HG03520 (cell line): ENCODE data around the gene ARSG.
"Not testable (repeated sequence)": the region's sequence is repeated elsewhere in the genome, so short reads cannot be mapped to it uniquely, and the experiment has no call there.

ENCODE experiments used
- ATAC-seq: cut with Tn5 transposase; IDR thresholded peaks from one replicate; pipeline ENCODE4 v1.9.1; 2021; ENCODE audit warnings: mild to moderate bottlenecking, moderate library complexity; ENCODE audit not compliant: unreplicated experiment

ARSG gene

DNA sequence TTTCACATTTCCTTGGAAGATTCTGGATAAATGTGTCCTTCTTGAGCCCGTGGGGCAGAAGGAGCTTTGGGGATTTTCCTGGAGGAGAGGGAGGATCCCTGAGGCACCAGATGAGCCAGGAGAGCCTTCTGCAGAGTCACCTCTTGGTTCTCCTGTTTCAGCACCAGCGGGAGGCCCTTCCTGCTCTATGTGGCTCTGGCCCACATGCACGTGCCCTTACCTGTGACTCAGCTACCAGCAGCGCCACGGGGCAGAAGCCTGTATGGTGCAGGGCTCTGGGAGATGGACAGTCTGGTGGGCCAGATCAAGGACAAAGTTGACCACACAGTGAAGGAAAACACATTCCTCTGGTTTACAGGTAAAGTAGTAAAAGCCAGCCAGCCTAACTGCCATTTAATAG is 77.1 kb downstream of the ARSG start:
- no peak for ATAC-seq

DNA sequence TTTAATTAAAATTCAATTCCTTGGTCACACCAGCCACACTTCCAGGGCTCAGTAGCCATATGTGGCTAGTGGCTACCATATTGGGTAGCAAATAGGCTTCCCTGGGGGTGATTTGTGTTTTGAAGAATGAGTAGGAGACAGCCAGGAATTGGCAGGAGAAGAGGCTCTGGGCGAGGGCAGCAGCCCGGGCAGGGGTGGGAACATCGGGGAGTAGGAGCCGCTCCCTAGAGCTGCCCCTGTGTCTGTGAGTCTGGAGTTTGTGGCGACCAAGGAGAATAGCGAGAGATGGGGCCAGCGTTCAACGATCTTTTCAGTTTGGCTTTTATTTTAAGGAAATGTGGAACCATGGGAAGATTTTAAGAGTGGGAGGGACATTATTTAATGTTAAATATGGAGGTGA is 84.3 kb downstream of the ARSG start:
- no peak for ATAC-seq

DNA sequence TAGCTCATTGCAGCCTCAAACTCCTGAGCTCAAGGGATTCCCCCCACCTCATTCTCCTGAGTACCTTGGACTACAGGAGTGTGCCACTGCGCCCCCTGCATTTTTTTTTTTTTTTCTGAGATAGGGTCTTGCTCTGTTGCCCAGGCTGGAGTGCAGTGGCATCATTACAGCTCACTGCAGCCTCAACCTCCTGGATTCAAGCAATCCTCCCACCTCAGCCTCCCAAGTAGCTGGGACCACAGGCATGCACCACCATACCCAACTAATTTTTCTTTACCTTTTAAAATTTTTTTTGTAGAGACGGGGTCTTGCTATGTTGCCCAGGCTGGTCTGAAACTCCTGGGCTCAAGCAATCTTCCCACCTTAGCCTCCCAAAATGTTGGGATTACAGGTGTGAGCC is 84.9 kb downstream of the ARSG start:
- not testable (repeated sequence) for ATAC-seq

DNA sequence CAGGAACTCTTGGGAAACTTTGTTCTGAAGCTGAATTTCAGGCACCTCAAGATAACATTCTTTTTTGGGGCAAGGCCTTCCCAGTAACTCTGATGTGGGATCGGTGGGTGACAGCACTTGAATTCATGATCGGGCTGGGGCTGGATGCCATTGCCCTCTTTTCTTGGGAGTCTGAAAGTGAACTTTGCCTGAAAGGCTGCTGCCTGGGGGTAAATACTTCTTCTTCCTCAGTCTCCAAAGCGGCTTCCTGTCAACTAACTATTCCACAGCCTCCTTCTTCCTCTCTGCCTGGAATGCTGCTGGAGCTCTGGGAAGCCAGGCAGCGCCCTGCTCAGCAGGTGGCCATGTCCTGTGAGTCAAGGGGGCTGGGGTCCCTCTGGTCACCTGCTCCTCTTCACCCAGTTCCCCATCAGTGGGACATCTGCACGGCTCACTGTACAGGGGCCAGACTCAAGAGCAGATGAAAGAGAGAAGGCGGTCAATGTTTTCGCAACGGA is 86.5 kb downstream of the ARSG start:
- no peak for ATAC-seq

DNA sequence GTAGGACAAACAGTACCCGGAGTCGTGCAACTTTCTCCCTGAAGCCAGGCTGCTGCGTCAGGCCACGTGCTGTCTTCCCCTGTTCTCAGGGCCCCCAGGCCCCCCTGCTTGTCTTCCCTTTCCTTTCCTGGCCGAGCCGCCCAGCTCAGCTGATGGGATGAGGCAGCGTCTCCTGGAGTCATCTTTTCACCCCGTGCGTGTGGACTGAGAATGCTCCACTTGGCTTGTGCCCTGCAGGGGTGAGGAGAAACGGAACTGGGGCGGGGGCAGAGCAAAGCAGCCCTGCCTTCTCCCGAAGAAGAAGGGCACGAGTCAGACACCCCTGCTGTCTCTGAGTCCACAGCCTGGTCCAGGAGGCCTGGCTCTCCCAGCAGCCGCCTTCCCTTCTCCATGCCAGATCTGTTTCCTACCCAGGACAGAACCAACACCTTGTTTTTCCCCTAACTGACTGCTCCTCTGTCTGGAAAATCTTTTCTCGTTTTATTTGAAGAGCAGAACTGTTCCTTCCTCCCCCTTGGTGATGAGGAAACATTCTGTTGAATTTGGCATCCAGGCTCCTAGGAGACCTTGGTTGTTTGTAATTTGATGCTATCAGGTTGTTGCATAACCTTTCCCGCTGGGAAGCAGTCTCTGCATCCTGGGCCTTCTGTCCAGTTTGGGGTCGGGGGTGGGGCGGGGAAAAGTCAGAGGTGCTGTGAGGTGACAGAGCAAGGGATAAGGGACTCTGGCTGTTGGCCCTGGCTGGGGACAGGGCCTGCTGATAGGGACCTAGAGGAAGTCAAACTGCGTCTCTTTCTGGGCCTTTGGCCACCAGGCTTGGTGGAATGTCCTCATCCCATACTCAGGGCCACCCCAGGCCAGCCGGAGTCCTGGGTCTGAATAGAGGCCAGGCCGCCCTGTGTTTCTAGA is 87.2 kb downstream of the ARSG start:
- ATAC-seq = no peak

DNA sequence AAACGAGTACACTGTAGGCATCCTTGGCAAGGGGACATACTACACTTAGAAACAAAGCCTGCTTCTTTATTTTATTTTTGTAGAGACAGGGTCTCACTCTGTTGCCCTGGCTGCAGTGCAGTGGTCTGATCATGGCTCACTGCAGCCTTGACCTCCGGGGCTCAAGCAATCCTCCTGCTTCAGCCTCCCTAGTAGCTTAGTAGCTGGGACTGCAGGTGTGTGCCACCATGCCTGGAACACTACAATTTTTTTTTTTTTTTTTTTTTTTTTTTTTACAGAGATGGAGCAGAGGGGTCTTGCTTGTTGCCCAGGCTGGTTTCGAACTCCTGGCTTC is 87.8 kb downstream of the ARSG start:
- ATAC-seq = no peak

DNA sequence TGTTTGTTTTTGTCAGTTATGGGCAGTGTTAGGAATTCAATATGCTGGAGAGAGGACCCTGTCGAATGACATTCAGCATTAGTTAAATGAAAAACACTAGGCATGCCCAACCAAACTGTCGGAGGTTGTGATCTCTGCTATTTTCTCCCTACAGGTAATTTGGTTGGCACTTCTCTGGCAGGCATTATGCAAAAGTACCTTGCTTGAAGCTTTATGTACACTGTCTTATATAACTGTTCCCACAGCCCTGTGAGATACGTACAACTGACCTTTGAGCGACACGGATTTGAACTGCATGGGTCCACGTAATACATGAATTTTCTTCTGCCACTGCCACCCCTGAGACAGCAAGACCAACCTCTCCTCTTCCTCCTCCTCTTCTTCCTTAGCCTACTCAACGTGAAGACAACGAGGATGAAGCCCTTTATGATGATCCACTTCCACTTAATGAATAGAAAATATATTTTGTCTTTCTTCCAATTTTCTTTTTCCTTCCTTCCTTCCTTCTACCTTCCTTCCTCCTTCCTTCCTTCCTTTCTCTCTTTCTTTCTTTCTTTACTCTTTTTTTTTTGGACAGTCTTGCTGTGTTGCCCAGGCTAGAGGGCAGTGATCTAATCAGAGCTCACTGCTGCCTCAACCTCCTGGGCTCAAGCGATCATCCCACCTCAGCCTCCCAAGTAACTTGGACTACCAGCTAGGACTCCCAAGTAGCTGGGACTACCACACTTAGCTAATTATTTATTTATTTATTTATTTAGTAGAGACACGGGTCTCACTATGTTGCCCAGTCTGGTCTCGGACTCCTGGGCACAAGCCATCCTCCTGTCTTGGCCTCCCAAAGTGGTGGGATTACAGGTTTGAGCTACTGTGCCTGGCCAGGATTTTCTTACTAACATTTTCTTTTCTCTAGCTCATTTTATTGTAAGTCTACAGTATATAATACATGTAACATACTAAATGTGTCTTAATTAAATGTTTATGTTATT is 88.7 kb downstream of the ARSG start:
- no peak for ATAC-seq

DNA sequence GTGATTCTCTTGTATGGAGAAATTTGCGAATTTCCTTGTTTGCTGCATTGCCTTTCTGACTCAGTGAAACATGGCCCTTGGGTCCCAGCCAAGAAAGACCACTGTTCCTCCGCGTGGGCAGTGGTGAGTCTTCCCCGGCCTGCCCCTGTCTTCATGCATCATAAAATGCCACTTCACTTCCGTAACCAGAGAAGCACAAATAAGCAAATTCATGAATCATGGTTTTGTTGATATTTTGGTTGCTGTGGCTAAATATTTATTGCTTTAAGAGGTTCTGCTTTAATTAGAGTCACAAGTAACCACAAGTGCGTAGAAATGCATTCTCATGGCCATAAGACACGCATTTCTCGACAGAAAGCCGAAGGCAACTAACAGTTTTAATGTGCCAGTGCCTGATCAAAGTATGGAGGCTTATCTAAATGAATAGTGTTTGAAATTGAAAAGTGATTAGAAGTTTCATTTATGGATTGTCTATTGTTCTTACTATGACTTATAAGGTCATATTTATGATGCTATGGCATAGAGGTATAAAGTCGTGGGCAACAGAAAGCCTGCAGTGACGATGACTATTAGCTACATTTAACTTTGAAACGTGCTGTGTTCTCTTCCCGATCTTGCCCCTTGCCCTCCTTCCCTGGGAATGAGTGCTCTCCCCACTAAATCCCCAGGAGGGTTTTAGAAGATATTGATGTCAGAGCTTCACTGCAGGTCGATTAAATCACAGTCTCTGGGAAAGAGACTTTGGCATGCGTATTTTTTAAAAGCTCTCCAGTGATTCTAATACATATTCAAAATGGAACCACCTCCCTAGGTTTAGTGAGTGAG is 90.0 kb downstream of the ARSG start:
- ATAC-seq = no peak

DNA sequence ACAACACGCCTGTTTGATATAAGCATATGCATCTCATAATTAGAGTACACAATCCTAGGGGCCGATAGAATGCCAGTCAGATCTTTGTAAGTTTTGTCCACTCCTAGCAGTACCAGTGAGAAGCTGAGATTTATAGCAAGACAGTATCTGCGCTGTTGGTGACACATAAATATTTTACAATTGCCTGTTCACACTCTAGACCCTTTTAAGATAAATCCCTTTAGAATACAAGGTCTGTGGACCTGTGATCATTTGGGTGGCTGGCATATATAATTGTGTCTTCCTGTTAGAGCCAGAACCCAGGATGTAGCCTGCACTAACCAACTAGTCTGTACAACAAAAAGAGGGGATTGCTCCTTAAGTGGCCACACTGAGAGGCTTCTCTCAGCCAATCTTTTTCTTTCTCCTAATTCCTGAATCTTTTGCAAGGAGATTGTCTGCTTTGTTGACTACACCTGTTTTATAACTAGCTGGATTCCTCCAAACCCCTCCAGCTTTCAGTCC is 91.3 kb downstream of the ARSG start:
- ATAC-seq = no peak

DNA sequence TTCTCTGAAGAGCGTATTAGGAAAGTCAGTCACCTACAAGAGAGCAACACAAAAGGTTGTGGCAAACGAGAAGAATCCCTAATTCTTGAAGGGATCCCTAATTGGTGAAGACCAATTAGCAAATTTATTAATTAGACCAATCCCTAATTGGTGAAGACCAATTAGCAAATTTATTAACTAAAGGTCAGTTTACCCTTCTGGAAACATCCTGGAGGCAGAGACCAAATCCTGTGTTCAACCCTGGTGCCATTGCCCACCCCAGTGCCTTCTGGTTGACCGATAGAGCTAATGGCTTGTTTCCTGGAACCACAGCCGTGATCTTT is 91.8 kb downstream of the ARSG start:
- ATAC-seq = no peak

DNA sequence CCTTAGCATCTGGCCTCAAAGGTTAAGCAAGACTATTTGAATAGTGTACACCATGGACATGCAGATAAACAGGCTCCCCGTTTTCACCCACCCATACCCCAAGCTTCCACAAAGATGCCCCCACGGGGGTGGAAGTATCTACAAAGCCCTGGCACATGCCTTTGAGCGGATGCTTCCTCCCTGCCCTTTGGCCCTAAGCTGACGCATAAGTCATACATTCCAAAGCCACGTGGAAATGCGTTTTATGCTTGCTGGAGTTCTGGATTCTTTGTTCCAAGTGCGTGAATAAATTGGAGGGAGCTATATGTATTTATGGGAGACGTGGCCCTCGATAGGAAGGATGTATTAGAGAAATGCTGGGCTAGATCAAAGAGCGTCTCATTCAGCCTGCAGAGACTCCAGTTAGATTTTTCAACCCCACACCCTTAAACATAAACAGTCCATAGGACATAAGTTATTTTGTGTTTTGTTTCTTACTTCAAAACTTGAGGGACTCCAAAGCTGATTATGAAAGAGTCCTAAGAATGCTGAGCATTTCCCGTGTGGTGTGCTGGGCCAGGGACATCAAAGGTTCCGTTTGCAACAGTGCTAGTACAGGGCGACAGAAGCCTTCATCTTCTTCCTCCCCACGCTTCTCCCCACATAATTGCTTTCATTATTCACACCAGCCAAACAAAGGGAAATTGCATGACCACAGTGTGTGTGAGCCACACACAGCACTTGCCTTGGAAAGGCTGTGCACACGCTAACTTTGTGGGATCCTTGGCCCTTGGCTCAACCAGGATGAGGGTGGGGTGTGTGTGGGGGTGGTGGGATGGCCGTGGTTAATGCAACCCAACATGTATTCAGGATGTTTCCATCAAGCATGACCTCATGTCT is 92.4 kb downstream of the ARSG start:
- no peak for ATAC-seq

DNA sequence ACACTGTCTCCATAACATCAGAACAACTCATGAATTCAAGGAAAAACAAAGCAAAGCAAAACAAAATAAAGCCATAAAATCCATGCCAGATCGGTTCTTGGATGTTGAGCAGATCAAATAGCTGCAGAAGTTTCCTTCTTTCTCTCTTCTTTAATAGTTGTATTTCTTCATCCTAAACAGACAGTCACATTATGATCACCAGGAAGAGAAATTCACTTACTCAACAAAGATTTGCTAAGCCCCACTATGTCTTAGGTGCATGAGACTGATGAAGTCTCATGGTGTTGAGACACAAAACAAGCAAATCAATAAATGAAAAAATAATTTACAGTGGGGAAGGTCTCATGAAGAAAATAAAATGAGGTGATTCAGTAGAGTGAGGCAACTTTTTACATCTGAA is 93.2 kb downstream of the ARSG start:
- ATAC-seq = no peak

DNA sequence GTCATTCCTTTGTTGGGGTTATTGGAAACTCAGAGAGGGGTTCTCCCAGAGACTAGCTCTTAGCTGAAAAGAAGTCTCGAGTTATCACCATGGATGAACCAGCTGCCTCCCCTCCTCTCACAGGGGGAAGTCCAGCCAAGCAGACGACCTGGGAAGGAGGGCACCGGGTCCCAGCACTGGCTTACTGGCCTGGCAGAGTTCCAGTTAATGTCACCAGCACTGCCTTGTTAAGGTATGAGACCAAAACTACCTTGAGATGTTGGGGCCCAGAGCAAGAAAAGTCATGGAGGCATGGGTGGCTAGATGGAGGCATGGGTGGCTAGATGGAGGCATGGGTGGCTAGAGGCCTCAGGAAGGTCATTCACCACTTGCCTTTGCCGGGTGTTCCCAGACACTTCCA is 93.6 kb downstream of the ARSG start:
- ATAC-seq = no peak

DNA sequence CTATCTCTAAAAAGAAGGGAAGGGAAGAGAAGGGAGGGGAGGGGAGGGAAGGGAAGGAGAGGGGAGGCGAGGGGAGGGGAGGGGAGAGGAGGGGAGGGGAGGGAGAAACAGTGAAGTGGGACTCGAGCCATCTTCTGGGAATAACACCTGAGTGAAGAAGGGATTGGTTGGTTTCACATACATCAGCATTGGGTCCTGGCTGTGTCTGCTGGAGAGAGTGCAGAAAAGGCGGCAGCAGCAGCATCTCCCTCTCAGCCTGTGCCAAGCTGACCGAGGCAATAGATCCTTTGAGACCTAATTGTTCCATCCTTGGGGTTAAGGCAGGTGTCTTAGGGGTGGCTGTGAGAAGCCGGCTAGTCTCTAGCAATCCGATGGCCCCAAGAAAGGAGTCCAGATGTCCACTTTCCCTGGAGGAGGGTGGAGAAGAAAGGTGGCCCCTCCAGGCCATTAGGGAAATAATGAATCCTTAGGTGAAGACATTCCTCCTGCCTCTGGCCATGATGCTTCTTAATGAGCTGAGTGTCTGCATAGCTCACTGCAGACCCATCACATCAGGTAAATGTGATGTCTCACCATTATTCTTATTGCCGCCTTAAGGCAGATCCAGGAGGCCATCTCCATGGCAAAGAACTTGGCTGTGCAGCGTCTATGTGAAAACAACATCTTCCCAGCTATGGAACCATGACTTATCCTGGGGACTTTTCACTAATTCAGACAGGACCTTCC is 94.4 kb downstream of the ARSG start:
- no peak for ATAC-seq

DNA sequence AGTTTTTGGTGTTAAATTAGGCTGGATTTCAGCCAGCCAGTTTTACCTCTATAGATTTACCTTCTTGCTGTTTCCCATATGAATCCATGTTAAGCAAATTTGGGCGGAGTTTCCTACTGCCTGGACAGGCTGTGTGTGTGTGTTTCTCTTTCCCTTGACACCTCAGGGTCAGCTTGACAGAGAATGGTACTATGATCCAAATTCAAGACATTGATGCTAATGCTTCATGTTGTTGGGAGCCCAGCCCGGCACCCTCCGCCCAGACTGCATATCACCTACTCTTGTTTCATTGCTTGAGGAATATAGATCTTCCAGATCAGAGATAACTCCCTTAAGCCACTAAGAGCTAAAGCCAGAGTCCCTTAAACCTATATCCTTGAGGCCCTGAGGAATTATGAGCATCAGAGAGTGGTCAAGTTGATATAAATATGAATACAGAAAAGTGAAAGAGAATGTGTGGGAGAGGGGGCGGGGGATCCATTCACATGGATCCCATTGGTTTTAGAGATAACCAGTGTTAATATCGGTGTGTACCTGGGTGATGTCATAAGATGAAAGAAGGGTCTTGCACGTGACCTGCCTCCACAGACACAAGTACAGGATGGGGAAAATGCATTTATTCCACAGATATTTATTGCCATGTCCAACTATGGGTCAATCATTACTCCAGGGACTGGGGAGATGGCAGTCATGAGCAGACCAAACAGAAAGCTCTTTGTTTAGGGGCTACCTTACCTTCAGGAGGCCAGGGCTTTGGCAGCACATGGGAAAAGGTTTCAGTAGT is 96.3 kb downstream of the ARSG start:
- ATAC-seq = no peak

DNA sequence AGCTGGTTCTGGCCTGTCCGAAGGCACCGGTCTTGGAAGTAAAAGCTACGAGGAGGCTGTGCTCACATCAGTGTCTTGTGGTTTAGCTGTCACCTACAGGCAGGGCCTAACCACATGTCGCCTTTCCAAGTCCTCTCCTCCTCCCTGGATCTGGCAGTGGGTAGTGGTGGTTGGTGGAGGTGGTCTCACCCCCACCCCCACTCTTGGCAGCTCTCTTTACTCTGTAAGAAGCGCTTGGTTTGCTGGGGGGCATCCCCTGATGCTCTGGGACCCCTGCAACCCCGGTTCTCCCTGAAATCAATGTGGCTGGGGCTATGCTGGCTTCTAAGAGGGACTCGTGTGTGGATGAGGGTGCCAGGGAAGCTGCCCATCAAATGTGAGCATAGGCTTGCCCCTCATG is 97.7 kb downstream of the ARSG start:
- ATAC-seq = no peak

DNA sequence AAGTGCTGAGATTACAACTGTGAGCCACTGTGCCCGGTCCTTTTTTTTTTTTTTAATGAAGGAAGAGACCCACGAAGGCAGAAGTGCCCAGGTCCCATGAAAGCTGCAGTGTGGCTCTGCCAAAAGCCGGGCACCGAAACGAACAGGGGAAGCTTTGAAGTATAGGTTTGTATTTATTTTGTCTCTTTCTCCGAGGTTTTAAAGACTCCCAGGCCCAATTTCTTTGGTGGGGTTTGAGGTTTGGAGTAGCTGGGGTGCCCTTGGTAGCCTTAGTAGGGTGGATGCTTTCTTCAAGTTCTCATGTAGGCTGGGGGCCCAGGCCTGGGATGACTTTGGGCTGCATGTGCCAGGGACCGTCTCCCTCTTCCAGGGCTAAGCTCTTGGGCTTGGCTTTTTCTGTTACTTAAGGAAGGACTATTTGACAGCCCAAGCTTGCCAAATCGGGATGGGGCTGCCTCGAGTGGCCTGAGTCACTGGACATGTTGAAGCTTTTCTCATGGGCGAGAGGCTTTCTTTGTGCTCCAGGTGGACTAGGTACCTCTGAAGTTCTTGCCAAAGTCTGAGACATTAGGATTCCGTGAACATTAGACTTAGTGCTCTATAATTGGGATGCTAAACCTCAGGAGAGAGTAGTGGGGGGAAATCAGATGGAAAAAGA is 99.7 kb downstream of the ARSG start:
- ATAC-seq = no peak
